HL-60/S4 treated with phorbol 12-myristate 13-acetate at 8.2 ng/mL for 4 days and 3 days (cell line): ENCODE results near the gene KCNIP3.
"Not testable (repeated sequence)": the region's sequence is repeated elsewhere in the genome, so short reads cannot be mapped to it uniquely, and the experiment has no call there.

Experiments used
- in situ Hi-C: fragments of 300-500 bp; cut with MboI; formaldehyde crosslinking; loops from 2 replicates; pipeline ENCODE4 v1.15.0; 2022; ENCODE audit warnings: low sequenced_read_pairs

The KCNIP3 gene

DNA sequence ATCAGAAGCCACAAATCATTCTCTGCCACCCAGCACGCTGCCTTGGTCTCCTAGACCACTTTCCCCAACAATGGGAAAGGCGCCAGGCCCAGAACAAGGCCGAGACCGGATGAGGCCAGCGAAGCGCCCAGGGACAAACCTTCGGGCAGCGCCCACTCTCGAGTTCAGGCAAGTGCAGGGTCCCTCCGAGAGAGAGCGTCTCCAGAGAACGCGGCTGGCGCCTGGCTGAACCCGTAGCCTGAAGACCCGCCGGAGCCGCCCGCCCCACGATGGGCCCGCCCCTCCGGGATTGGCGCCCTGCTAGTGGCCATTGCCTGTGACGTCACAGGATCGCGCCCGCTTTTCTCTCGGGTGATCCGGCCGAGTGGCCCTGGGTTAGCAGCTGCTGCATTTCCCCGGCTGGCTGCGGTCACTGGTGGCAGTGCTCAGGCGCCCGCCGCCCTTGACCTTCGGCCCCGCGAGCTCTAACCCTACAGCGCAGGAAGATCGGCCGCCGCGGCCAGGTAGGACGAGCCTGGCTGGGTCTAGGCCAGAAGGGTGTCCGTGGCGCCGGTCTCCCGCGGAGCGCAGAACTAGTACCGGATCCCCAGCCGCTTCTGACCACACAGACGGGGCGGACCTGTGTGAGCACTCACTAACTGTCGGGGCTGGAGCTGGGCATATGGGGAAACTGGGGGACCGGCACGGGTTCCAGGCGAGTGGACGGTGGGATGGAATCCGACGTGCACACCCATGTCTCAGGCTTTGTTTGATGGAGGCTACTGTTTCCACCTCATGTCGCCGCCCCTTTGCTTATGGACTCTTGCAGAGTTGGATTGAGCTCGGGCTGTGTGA is 105.4 kb downstream of the KCNIP3 start, which contains the start of gene FAHD2A:
Gene FAHD2A, plus strand, starts transcription at position 339 of the 834 bp plus-strand sequence. CDS start 2,851 bp downstream, outside the sequence.
- in situ Hi-C loops, result no loop called here

DNA sequence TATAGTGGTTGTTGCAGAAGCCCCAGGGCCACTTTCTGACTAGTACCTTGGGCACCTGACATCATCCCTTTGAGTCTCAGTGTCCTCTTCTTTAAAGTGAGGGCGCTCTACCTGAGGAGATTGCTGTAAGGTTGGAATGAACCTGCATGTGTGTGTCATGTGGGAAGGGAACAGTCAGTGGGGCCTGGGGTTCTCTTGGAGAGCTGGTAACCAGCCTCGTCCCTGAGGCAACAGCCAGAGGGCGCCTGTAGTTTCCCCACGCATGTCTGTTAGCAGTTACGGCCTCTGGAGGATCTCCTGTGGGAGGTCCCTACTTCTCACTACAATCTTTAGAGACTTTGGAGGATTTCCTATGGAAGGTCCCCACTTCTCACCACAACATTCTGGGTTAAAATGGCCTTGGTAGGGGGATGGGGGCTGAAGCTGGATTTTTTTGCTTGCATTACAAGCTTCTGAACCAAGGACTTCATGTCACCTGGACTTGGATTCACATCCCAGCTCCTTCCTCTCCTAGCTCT is 106.1 kb downstream of the KCNIP3 start:
- in situ Hi-C loops, result not testable (repeated sequence)

DNA sequence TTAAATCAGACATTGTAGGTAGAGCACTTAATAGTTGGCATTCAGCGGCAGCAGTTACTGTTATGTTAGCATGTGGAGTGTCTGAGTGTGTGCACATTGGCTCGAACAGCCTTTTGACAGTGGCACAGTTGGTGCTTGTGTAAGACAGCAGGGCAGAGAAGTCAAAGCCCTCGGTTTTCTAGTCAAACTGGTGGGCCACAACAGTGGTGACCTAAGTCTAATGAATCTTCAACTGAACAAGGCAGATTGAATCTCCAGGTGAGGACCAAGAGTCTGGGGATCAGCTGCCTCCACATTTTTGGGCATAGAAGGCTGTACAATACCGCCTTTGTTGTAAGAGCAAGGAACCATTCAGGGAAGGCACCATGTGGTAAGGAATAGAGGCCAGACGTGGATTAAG is 106.7 kb downstream of the KCNIP3 start:
- in situ Hi-C loops, result not testable (repeated sequence)

DNA sequence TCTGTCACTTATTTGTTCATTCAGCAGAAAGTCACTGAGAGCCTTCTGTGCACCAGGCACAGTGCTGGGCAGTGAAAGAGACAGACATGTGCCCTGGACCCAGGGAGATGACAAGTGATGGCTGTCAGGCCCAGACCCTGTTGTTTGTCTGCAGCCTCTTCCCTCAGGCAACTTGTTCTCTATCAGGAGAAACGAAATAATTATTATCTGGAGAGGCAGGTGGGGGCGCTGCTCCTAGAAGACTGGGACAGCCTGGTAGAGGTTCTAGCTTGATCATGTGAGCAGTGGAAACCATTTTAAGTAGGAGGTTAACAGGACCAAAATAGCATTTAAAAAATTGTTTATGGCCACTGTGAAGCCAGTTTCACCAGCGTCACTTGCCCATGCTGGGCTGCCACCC is 107.5 kb downstream of the KCNIP3 start:
- in situ Hi-C loops, result not testable (repeated sequence)

DNA sequence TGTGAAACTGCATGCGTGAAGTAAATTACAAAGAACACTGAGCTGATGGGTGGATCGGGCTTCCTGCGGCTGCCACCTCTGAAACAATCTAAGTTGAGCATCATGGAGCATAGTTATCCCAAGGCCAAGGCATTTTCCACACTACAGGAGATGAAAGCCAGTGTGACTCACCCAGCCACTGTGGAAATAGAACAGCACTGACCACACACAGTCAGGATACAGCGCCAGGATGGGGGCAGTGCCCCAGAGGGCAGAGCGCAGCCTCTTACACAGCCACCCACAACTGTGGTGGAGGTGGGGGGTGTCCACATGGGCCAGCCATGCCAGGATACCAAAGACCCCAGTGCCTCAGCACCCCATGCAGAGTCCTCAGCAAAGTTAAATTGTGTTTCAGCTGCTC is 114.1 kb downstream of the KCNIP3 start:
- in situ Hi-C loops, result not testable (repeated sequence)

DNA sequence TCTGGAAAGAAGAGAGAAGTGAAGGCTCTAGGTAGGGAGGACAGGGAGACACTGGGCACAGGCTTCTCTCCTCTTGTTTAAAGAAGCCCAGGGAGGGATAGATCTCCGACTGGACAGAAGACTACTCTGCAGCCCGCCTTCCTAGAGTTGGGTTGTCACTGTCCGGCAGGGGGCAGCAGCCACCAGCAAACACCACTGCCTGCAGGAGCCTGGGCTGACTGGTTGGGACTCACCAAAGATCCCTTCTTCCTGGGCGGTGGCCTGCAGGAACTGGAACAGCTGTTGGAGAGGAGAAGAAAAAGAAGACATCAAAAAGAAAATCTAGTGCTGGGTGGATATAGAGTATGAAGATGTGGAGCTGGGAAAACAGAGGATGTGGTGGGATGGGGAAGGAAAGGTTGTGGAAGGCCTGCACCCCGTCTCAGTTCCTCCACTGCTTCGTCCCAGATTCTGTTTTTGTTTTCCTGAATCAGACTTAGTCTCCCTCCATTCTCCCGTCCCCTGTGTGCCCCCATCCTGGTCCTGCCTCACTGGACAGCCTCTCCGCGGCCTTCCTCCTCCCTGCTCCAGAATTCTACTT is 117.0 kb downstream of the KCNIP3 start:
- in situ Hi-C loops, result not testable (repeated sequence)

DNA sequence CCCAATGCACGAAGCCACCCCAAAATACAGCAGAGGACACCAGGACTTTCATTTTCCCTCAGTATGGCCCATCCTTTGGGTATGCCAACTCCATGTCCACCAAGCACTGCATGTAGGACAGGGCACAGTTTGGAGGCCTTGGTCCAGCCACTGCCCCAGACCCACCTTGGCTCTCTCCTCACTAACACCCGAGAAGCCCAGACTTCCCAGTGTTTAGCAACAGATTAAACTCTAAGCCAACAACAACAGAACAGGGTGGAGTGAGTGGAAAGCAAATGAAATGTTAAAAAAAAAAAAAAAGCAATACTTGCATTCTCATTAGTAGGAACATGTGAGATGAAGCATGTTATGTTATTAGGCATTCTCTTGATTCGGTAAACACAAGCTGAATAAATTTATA is 118.0 kb downstream of the KCNIP3 start:
- in situ Hi-C loops, result not testable (repeated sequence)

DNA sequence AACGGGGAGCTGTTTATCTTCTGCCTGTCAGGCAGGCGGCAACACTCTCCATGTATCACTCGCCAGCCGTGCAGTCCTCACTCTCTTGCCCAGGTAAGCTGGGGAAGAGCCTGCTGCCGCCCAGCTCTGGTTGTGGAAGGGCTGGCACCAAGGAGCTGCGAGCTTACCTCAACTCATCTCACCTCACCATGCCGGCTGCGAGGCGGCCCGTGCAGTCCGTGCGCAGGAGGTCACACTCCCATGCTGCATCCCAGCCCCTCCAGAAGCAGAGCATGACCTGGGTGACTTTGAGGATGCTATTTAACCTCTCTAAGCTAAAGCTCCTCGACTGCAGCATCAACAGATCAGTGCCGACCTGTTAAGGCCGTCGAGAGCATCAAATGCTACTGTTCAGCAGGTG is 118.4 kb downstream of the KCNIP3 start:
- in situ Hi-C loops, result not testable (repeated sequence)

DNA sequence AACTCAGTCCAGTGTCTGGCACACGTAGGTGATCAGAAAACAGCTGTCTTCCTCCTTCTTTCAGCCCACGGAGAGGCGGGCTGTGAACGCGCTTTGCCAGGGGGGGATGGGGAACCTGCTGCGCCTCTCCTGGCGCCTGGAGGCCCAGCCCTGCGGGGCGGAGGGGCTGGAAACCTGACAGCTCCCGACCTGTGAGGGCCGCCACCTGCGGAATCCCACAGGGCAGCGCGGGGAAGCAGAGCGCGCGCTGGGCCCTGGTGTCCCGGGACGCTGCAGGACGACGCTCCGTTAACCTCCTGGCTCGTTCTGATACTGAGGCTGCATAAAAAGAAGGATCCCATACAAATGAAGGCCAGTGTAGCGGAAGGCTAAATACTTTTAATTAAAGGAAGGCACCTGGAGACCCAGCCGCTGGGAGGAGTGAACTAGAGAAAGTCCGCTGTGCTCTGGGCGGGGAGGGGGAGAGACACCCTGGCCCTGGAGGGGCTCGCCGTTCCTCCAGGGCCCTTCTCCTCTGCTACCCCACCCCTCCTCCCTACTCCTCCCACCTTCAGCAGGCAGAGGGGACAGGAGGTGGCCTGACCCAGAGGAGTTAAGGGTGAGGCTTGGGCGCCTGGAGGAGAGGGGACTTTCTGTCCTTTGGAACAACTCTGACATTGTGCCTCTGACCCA is 130.2 kb downstream of the KCNIP3 start:
- in situ Hi-C loops, result not testable (repeated sequence)

DNA sequence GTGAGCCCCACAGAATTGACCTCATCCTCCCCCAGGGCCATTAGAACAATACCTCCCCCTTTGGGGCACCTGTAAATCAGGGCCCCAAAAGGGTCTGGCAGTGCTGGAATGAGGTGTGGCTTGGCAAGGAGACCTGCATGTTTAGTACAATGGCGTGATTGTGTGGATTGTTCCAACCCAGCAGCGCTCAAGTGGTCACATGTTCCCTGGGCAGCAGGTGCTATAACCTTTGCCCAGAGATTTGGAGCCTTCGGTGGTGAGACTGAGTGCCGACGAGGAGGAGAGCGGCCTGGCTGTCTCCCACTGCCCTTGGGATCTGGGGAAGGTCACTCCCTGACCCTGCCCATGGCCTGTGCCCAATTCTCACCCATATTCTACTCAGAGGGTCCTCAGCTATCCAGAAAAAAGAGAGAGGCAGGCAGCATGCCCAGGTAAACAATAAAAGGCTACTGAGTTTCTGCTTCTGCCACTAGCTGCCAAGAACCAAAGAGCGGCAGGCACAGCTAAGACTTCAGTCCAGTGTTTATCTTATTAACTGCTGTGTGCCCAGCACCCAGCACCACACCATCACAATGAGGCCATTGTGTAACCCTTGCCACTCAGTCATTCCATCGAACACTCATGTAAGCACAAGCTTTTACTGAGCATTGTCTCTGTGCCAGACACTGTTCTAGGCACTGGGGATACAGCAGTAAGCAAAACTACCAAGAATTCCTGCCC is 132.8 kb downstream of the KCNIP3 start:
- in situ Hi-C loops, result not testable (repeated sequence)

DNA sequence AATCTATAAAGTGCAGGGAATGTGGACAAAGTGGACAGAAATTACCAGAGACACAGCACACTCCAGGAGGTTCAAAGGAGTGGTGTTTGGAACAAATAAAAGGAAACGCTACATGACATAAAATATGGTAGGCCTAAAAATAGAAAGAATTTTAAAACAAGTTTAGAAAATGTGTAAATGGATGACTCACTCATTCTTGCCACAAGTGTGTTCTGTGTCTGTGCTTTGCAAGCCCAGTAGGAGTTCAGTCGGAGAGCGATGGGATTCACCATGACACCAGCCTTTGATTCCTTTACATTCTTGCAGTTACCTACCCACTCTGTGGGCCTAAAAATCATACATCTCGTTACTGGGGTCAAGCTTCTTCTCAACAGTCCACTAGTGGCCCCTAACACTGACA is 136.2 kb downstream of the KCNIP3 start:
- in situ Hi-C loops, result not testable (repeated sequence)

DNA sequence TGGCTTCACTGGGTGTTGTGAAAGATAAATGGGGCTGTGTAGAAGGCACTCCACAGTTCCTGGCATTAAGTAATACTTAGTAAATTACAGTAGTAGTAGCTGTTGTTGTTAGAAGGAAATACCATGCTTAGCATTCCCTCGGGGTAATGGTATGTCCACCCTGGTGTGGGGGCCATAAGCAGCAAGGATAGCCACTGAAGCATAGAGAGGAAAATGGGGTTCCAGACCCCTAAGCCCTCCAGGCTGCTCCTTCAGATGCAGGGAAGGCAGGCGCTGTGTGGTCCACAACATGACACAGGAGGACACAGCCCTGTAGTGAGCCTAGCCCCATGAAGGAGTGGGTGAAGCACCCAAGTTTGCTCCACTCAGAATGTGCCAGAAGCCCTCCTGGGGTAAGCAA is 136.8 kb downstream of the KCNIP3 start:
- in situ Hi-C loops, result not testable (repeated sequence)

DNA sequence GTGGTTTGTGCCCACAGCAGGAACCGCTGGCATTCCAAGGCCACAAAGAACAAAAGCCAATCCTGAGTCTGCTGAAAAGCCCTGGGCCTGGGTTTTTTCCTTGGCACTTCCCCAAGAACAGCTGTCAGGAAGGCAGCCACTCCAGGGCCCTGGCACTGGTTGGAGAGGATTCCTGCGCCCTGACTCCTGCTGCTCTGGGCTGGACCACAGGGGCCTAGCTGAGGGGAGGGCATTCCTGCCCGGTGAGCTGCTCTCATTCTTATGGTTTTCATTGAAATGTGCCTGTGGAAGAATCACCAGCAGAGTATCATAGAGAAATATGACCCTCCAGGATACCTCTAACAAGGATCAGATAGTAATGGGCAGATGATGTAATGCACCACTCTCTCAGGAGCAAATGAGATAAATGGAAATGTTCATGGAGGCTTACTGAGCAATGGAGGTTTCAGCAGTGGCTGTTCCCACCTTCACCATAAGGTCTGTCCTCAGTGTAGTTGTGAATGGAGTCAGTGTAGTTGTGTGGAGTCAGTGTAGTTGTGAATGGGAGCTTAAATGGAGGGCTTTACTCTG is 137.4 kb downstream of the KCNIP3 start:
- in situ Hi-C loops, result not testable (repeated sequence)

DNA sequence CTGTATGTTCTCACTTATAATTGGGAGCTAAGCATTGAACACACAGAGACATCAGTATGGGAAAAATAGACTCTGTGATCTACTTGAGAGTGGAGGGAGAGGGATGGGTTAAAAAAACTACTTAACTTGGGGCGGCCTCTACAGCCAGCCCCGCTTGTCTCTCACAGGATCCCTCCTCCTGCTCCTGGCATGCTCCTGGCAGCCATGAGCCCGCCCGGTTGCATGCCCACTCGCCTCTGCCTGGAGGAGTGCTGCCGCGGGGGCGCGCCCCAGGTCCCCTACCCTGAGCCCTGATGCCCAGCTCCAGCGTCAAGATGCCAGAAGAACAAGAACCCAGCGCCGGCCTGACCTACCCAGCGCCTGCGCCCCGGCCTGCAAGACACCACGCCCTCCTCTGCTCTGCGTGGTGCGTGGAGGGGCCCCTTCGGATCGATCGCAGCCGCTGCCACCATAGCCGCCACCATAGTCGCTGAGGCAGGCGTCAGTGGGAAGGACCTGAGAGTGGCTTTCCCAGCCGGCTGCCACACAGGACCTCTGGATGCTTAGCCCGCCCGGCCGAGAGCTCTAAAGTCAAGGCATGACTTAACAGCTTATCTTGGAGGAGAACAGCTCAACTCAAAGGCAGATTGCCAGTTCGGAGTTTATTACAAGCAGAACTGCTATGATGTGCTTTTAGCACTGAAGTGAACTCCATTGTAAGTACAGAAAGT is 138.2 kb downstream of the KCNIP3 start:
- in situ Hi-C loops, result not testable (repeated sequence)
